T-helper 1 cell treated with Interleukin-12 subunit alpha and Interleukin-12 subunit beta and Interleukin-4 antibody, amounts not matched to agents 30 ng/mL and 1 ng/mL, for 36 hours (primary cell): ENCODE measurements around the gene BIRC5. TPM values are rescaled to one million over a fixed set of nuclear protein-coding genes. Genes with fewer than 3 reads are reported as not detected.
"Not testable (repeated sequence)": the region's sequence is repeated elsewhere in the genome, so short reads cannot be mapped to it uniquely, and the experiment has no call there.

Experiments
- intact Hi-C: fragments of 100-400 bp; cut with micrococcal nuclease; formaldehyde crosslinking; loops from one replicate; pipeline ENCODE4 v1.15.1; 2024
- total RNA-seq: library from RNA; stranded (reverse); gene quantifications from 2 replicates; pipeline ENCODE4 v1.2.3, GENCODE V29; 2022

Gene BIRC5
- total RNA-seq, 1 donor from 2014 or later, result 53.4 TPM

DNA sequence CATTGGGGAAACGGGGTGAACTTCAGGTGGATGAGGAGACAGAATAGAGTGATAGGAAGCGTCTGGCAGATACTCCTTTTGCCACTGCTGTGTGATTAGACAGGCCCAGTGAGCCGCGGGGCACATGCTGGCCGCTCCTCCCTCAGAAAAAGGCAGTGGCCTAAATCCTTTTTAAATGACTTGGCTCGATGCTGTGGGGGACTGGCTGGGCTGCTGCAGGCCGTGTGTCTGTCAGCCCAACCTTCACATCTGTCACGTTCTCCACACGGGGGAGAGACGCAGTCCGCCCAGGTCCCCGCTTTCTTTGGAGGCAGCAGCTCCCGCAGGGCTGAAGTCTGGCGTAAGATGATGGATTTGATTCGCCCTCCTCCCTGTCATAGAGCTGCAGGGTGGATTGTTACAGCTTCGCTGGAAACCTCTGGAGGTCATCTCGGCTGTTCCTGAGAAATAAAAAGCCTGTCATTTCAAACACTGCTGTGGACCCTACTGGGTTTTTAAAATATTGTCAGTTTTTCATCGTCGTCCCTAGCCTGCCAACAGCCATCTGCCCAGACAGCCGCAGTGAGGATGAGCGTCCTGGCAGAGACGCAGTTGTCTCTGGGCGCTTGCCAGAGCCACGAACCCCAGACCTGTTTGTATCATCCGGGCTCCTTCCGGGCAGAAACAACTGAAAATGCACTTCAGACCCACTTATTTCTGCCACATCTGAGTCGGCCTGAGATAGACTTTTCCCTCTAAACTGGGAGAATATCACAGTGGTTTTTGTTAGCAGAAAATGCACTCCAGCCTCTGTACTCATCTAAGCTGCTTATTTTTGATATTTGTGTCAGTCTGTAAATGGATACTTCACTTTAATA lies 10.4 kb downstream of the BIRC5 start:
- intact Hi-C loops, result no loop called here

DNA sequence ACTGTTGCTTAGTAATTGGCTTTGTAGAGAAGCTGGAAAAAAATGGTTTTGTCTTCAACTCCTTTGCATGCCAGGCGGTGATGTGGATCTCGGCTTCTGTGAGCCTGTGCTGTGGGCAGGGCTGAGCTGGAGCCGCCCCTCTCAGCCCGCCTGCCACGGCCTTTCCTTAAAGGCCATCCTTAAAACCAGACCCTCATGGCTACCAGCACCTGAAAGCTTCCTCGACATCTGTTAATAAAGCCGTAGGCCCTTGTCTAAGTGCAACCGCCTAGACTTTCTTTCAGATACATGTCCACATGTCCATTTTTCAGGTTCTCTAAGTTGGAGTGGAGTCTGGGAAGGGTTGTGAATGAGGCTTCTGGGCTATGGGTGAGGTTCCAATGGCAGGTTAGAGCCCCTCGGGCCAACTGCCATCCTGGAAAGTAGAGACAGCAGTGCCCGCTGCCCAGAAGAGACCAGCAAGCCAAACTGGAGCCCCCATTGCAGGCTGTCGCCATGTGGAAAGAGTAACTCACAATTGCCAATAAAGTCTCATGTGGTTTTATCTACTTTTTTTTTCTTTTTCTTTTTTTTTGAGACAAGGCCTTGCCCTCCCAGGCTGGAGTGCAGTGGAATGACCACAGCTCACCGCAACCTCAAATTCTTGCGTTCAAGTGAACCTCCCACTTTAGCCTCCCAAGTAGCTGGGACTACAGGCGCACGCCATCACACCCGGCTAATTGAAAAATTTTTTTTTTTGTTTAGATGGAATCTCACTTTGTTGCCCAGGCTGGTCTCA lies 11.2 kb downstream of the BIRC5 start:
- intact Hi-C loops, result no loop called here

DNA sequence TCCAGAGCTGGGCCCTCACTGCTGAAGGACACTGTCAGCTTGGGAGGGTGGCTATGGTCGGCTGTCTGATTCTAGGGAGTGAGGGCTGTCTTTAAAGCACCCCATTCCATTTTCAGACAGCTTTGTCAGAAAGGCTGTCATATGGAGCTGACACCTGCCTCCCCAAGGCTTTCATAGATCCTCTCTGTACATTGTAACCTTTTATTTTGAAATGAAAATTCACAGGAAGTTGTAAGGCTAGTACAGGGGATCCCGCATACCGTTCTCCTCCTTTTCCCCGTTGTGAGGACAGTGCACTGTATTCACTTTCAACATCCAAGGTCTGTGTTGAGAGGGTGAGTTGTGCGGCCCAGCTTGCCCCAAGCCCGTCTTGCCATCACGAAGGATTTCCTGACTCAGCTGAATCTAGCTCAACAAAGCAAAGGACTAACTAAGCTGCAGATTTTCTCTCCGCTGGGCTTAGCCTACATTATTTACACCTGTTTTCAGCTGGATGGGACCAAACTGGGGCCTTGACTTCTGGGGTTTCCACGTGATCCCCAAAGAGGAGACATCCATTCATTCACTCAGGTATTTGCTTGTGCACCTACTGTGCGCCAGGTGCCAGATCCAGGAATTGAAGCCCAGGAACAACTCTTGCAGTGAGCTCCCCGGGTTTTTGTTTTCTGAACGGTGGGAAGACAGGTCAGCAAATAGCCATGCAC lies 12.2 kb downstream of the BIRC5 start:
- intact Hi-C loops, result no loop called here

DNA sequence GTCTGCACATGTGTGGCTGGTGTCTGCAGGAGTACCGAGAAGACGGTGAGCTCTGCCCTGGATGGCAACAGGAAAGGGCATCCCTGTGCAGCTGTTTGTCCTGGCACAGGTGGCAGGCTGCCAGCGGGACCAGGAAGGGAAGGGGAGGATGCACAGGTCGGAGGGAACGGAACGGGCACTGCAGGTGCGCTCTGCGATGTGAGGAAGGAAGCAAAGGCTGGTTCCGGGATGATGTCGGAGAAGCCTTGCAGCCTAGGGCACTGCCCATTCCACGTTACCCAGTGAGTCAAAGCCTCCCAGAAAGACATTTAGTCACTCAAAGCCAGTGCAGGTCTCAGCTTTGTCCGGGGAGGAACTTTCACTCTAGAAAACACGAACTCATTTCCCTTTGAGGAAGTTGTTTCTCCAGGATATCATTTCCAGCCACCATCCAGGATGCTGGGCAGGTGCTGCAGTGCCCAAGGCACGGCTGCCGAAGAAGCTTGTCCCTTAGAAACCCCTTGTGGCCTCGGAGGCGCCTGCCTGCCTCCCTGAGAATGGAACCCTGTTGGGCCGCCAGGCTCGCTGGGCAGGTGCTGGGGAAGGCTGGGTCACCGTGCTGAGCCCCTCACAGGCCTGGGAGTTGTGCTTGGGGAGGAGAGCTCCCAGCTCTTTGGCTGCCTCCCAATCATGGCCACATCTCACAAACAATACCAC lies 12.9 kb downstream of the BIRC5 start:
- intact Hi-C loops, result no loop called here

DNA sequence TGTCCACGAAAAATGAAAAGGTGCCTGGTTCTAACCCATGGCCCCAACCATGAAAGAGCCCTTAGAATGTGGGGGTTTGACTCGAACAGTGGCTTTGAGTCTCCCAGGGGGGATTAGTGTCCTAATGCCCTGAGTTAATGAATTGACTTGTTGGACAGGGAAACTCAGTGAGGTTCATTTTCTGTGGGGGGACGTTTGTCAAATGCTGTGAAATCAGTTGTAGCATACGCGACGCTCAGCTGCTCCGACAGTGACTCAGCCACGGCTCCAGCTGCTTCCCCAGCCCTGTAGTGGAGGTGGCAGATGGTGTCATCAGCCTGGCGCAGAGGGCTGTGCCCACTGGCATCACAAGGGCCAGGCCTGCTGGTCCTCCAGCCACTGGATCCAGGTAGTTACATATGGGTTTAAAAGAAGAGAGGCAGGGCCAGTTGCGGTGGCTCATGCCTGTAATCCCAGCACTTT lies 13.4 kb downstream of the BIRC5 start:
- intact Hi-C loops, result no loop called here

DNA sequence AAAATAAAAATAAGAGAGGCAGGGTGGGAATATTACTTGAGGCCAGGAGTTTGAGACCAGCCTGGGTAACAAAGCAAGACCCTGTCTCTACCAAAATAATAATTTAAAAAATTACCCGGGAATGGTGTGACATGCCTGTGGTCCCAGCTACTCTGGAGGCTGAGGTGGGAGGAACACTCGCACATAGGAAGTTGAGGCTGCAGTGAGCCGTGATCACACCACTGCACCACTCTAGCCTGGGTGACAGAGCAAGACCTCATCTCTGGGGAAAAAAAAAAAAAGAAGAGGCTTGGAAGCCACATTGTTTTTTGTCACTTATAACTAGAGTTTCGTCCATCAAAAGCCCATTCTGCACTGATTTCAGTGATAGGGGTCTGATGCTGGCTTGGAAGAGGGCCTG lies 14.1 kb downstream of the BIRC5 start:
- intact Hi-C loops, result no loop called here

DNA sequence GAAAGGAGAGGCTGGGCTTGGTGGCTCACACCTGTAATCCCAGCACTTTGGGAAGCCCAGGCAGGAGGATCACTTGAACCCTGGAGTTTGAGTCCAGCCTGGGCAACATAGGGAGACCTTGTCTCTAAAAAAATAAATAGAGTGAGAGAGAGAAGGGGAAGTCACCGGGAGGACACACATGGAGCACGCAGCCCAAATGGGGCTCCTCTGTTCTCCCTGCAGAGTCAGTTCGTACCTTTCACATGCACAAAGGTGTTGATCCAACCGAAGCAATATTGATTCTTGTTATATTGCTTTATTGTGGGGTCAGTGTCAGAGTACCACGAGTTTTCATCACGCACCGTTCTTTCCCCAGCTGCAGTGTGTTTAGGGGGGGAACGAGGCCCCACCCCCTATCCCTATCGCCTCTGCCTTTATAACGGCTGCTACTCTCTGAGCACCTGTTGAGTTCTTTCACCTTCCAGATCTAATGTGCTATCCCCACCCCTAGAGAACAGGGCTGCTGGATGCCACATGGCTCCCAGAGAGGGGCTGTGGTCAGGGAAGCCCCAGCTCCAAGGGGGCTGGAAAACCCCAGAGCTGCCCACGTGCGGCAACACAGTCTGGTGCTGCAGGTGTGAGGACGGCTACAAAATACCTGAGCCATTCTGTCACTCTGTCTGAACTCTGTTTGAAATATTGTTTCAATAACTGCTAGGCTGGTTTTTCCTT lies 16.4 kb downstream of the BIRC5 start:
- intact Hi-C loops, result no loop called here

DNA sequence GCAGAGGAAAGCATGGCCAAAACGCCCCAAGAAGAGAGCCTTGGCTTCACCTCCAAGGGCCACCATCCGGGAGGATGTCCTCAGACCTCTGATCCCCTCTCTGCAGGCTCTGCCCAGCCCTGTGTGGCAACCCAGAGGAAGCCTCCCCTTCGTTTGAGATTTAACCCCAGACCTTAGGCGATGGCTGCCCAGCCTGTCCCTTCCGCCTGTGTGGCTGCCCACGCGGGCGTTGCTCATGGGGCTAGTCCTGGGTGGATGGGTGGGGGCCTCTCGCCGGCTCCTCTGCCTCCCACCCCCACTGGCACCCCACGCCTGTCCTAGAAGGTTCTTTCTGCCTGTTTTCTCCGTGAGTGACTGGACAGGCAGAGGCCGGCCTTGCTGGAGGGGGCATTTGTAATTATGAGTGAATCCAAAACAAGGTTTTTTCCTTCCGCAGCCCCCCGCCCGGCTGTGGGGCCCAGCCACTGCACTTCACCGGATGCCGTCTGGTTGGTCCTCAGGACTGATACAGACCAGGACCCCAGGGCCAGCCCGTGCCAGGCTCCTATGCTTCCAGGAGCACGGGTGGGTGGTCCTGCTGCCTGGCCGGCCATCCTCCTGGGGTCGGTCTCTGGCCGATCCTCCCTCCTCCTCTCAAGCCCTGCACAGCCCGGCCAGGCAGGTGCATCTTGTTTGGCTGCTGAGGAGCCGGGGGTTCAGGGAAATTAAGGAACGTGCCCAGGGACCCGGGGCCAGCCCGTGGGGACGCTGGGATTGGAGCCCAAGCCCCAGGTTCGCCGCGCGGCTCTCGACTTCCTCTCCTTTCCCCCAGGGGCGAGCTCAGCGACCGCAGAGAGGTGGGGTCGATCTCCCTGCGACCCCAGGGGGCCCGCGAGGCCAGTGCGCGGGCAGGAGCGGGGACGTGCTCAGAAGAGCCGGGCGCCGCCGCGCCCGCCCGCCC lies 17.2 kb downstream of the BIRC5 start, which contains the start of gene TMEM235:
Gene TMEM235 (plus strand): TSS at position 636 of the 940 bp plus-strand sequence. CDS start 393 bp downstream, outside the sequence.
- intact Hi-C loops, result no loop called here

DNA sequence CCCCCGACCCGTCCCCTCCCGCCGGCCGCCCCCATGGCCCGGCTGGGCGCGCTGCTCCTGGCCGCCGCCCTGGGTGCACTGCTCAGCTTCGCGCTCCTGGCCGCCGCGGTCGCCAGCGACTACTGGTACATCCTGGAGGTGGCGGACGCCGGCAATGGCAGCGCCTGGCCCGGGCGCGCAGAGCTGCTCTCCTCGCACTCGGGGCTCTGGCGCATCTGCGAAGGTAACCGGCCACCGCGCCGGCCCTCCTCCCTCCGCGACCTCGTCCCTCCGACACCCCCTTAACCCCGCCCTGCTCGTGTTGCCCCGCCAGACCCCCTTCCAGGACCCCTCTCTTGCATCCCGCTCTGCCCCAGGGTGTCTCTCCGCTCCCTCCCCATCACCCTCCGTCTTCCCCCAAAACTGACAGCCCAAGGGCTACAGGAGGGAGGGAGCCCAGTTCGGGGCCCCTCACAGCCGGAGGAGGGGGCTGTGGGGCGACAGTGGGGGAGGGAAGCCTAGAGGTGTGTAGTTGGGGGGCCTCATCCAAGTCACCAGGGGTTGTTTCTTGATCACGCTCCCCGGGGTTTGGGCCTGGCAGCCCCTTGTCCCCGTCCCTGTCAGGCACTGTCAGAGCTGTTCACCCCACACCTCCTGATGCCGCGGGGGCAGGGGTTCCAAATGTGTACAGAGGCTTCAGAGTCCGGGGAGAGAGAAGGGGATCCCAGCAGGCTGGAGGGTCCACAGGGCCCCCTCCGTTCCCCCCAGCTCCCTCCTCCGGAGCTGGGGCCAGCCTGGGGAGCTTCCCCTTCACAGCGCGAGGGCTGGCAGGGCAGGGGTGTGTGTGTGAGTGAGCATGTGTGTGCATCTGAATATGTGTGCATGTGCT lies 18.2 kb downstream of the BIRC5 start:
- intact Hi-C loops, result no loop called here

DNA sequence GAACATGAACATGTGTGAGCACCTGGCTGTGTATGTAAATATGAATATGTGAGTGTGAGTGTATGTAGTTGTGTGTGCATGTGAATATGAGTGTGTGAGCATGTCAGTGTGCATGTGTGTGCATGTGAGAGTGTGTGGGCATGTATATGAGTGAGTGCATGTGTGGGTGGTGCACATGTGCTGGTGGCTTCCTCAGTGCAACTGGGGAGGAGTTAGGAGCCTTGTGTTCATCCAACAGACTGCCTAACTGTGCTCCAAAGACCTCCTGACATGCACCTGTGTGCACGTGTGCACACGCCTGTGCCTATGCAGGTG lies 18.8 kb downstream of the BIRC5 start:
- intact Hi-C loops, result no loop called here

DNA sequence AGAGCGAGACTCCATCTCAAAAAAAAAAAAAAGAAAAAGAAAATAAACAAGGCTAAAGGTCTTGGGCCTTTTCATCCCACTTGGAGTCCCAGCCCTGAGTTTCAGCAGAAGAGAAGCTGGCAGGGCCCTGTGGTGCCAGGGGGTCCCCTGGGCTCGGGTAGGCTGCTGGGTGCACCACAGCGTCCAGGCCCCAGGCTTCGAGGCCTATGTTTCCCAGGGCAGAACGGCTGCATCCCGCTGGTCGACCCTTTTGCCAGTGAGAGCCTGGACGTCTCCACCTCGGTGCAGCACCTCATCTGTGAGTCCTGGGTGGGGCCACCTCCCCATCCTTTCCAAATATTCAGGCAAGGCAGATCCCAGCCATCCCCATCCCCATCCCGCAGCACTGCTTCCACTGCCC lies 19.6 kb downstream of the BIRC5 start:
- intact Hi-C loops, result no loop called here

DNA sequence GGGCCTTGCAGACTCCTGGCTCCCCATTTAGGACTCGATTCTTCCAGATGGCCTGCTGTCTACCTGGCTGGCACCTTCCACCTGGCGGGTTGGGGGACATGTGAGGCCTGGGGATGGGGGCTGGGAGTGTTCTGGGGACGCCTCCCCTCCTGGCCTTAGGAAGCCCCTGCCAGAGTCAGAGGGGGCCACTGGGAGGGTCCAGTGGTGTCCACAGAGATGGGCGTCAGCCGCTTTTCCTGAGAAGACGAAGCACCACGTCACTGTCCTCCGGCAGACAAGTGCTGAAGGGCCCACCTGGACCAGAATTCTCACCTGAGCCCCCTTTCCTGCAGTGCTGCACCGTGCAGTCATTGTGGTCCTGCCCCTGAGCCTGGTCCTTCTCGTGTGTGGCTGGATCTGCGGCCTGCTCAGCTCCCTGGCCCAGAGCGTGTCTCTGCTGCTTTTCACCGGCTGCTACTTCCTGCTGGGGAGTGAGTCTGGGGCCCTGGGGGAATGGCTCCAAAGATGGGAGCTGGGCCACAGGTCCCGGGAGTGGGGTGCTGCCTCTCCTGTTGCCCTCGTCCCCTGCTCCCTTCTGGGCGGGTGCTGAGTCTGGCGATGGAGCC lies 20.3 kb downstream of the BIRC5 start:
- intact Hi-C loops, result no loop called here

DNA sequence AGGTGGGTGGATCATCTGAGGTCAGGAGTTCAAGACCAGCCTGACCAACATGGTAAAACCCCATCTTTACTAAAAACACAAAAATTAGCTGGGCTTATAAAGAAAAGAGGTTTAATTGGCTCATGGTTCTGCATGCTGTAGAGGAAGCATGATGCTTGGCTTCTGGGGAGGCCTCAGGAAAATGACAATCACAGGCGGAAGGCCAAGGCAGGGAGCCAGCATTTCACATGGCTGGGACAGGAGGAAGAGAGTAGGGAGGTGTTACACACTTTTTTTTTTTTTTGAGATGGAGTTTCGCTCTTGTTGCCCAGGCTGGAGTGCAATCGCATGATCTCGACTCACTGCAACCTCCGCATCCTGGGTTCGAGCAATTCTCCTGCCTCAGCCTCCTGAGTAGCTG lies 21.0 kb downstream of the BIRC5 start:
- intact Hi-C loops, result not testable (repeated sequence)

DNA sequence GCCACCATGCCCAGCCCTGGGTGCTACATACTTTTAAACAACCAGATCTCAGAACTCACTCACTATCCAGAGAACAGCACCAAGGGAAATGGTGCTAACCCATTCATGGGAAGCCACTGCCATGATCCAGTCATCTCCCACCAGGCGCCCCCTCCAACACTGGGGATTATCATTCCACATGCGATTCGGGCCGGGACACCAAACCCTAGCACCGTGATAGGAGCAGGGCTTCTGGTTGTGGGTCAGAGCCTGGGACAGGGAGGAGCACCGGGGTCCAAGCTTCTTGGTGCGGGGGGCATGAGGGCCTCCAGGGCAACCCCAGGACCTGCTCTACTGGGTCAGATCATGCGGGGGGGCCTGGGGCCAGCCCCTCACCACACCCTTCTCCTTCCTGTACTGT lies 21.8 kb downstream of the BIRC5 start:
- intact Hi-C loops, result no loop called here

DNA sequence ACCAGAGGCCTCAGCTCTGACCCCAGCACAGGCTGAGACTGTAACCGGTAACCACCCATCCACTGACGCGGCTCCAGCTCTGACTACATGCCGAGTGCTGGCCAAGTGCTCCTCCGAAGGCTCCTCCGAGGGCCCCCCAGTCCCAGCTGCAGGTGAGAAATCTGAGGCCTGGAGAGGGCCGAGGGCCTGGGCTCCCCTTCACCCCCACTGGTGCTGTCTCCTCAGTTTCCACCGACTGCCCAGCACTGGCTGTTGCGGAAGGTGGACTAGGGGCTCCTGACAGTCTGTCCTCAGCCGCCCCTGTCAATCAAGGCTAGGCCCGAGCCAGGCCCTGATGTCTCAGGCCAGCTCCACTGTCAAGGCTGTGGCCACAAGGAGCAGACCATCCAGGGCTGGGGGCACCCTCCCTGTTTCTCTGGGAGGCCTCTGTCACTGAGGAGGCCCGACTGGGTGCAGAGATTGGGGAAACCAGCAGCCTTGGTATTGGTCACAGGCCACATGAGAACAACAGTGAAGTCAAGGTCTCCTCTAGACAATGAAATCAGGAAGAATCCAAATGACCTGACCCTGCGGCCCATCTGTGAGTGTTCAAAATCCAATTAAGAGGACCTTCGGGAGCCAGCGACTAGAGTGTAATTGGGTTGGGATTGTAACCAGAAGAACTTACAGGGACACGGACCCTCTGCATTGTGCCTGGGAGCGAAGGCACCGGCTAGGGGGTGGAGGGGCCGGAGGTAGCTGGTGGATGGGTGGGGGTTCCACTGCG lies 22.5 kb downstream of the BIRC5 start:
- intact Hi-C loops, result no loop called here

DNA sequence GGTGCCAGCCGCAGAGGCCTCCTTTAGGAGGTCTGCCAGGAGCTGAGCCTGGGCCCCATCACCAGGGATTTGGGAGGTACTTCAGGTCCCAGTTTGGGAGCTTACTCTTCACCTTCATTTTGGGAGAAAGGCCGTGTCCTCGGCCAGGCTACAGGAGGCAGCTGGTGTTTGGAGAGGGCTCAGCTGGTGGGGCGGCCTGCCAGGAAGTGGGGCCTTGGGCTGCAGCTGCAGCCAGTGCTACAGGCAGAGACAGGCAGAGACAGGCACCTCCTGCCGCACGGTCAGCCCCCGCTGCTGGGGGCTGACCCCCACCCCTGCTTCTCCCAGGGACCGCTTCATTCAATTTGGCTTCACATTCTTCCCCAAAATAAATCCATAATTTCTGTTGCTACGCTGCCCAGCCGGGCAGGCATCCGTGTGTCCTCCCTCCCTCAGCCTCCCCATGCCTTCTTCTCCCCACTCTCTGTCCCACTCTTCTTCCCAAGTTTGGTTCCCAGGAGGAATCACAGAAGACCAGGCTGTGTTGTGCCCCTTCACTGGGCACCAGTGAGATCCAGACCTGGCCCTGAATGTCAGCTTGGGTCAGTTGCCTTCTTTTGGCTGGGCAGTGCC lies 23.5 kb downstream of the BIRC5 start:
- intact Hi-C loops, result no loop called here
